ENCODE results near the gene GPBP1L1.
"Not testable (repeated sequence)": the region's sequence is repeated elsewhere in the genome, so short reads cannot be mapped to it uniquely, and the experiment has no call there.

The GPBP1L1 gene

GRCh38 chr1:45678489-45678888 is 7.8 kb downstream of the GPBP1L1 start:
- Histone ChIP-seq H3K4me3 (ENCODE audit: low read depth in 1 of 2, low read length in 2 of 2) (no peak overlapping the region), H3K9me3 (ENCODE audit: control insufficient read depth in 1 of 2, low read length in 2 of 2) (no peaks in the 10 kb centered on the region), H3K27me3 (ENCODE audit: low read depth, low read length) (no peaks in the 10 kb centered on the region), H3K27ac (ENCODE audit: low read length) (no peak overlapping the region), H3K36me3 (ENCODE audit: control insufficient read depth in 1 of 2, insufficient read depth in 2 of 2, low read length in 2 of 2) (no peaks in the 10 kb centered on the region), H3K4me1 (ENCODE audit: control insufficient read depth in 1 of 2, insufficient read depth in 2 of 2, low read length in 2 of 2) (peaks cover 24 to 67% of the 10 kb centered on the region in 2 donors)

- Histone ChIP-seq H3K9me3 (ENCODE audit: control insufficient read depth in 1 of 2, low read length in 2 of 2) (no peaks in the 10 kb centered on the region), H3K27ac (ENCODE audit: low read length) (no peak overlapping the region), H3K36me3 (ENCODE audit: control insufficient read depth in 1 of 2, insufficient read depth in 2 of 2, low read length in 2 of 2) (no peaks in the 10 kb centered on the region), H3K4me1 (ENCODE audit: control insufficient read depth in 1 of 2, insufficient read depth in 2 of 2, low read length in 2 of 2) (peaks cover 23 to 63% of the 10 kb centered on the region in 2 donors), H3K4me3 (ENCODE audit: low read depth in 1 of 2, low read length in 2 of 2) (no peak overlapping the region), H3K27me3 (ENCODE audit: low read depth, low read length) (no peaks in the 10 kb centered on the region)
These were observed 8.5 kb downstream of the GPBP1L1 start for GRCh38 chr1:45677751-45678245.

DNA sequence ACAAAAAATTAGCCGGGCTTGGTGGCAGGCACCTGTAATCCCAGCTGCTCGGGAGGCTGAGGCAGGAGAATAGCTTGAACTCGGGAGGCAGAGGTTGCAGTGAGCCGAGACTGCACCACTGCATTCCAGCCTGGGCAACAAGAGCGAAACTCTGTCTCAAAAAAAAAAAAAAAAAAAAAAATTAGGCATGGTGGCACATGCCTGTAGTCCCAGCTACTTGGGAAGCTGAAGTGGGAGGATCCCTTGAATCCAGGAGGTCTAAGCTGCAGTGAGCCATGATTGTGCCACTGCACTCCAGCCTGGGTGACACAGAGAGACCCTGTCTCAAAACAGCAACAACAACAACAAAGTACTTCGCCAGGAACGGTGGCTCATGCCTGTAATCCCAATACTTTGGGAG is 9.8 kb downstream of the GPBP1L1 start:
- H3K4me3 ChIP-seq (ENCODE audit: low read depth in 1 of 2, low read length in 2 of 2); H3K27ac ChIP-seq (ENCODE audit: low read length); H3K9me3 ChIP-seq (ENCODE audit: control insufficient read depth in 1 of 2, low read length in 2 of 2); H3K36me3 ChIP-seq (ENCODE audit: control insufficient read depth in 1 of 2, insufficient read depth in 2 of 2, low read length in 2 of 2); H3K27me3 ChIP-seq (ENCODE audit: low read depth, low read length): not testable (repeated sequence)
- peaks cover 17 to 55% of the 10 kb centered on the region in 2 donors for H3K4me1 ChIP-seq (ENCODE audit: control insufficient read depth in 1 of 2, insufficient read depth in 2 of 2, low read length in 2 of 2)

DNA sequence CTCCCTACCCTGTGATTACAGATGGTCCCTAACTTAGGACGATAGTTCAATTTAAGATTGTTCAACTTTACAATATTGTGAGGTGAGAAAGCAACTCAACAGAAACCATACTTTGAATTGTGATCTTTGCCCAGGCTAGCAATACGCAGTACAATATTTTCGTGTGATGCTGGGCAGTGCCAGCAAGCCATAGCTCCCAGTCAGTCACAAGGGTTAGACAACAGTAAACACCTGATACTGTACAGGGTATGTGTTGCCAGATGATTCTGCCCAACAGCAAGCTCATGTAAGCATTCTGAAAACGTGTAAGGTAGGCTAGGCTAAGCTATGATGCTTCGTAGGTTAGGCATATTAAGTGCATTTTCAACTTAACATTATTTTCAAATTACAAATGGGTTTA is 11.9 kb downstream of the GPBP1L1 start:
- Histone ChIP-seq H3K4me1 (ENCODE audit: control insufficient read depth in 1 of 2, insufficient read depth in 2 of 2, low read length in 2 of 2) (peaks cover 6 to 47% of the 10 kb centered on the region in 2 donors), H3K27me3 (ENCODE audit: low read depth, low read length) (no peaks in the 10 kb centered on the region), H3K27ac (ENCODE audit: low read length) (no peak overlapping the region), H3K9me3 (ENCODE audit: control insufficient read depth in 1 of 2, low read length in 2 of 2) (no peaks in the 10 kb centered on the region), H3K4me3 (ENCODE audit: low read depth in 1 of 2, low read length in 2 of 2) (no peak overlapping the region), H3K36me3 (ENCODE audit: control insufficient read depth in 1 of 2, insufficient read depth in 2 of 2, low read length in 2 of 2) (no peaks in the 10 kb centered on the region)

- Histone ChIP-seq H3K27me3 (ENCODE audit: low read depth, low read length) (no peaks in the 10 kb centered on the region), H3K36me3 (ENCODE audit: control insufficient read depth in 1 of 2, insufficient read depth in 2 of 2, low read length in 2 of 2) (no peaks in the 10 kb centered on the region), H3K4me1 (ENCODE audit: control insufficient read depth in 1 of 2, insufficient read depth in 2 of 2, low read length in 2 of 2) (peaks cover under 1 to 47% of the 10 kb centered on the region in 2 donors), H3K4me3 (ENCODE audit: low read depth in 1 of 2, low read length in 2 of 2) (no peak overlapping the region), H3K9me3 (ENCODE audit: control insufficient read depth in 1 of 2, low read length in 2 of 2) (no peaks in the 10 kb centered on the region), H3K27ac (ENCODE audit: low read length) (no peak overlapping the region)
These were observed 12.4 kb downstream of the GPBP1L1 start for GRCh38 chr1:45673956-45674355.

DNA sequence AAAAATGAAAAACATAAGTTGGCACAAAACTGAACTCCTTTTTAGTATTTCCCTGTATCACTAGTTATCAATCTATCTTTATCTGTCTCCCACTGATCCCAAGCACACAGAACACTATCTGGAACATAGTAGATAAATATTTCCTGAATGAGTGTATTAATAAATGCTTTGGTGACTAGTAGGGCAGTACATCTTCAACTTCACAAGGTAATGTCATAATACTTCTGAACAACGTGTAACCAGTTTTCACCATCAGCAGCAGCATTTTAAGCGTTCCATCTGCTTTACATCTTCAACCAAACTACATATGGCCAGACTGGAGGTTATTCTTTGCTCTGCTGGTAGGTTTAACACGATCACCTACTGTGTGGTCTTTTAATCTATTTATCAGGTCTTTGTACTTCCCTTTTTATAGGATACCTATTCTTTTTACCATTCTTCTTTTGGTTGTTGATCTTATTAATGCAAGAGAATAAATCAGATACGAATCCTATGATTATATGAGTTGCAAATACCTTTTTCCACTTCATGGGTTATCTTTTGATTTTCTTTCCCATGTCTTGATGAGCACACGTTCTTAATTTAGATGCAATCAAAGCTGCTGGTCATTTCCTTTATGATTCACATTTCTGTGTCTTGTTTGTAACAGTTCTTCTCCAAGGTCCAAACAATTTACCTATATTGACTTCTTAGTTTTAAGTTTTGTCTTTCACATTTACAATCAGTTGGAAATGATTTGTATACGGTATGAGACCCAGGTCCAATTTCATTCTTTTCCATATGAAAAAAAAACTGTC is 16.3 kb downstream of the GPBP1L1 start:
- no peak overlapping the region for H3K4me3 ChIP-seq (ENCODE audit: low read depth in 1 of 2, low read length in 2 of 2)
- H3K27ac ChIP-seq (ENCODE audit: low read length), result no peak overlapping the region
- no peaks in the 10 kb centered on the region for H3K27me3 ChIP-seq (ENCODE audit: low read depth, low read length)
- no peaks in the 10 kb centered on the region for H3K36me3 ChIP-seq (ENCODE audit: control insufficient read depth in 1 of 2, insufficient read depth in 2 of 2, low read length in 2 of 2)
- no peaks in the 10 kb centered on the region for H3K9me3 ChIP-seq (ENCODE audit: control insufficient read depth in 1 of 2, low read length in 2 of 2)
- peaks cover 0 to 40% of the 10 kb centered on the region in 2 donors for H3K4me1 ChIP-seq (ENCODE audit: control insufficient read depth in 1 of 2, insufficient read depth in 2 of 2, low read length in 2 of 2)

- peaks cover 0 to 40% of the 10 kb centered on the region in 2 donors for H3K4me1 ChIP-seq (ENCODE audit: control insufficient read depth in 1 of 2, insufficient read depth in 2 of 2, low read length in 2 of 2)
- H3K36me3 ChIP-seq (ENCODE audit: control insufficient read depth in 1 of 2, insufficient read depth in 2 of 2, low read length in 2 of 2), result no peaks in the 10 kb centered on the region
- no peak overlapping the region for H3K27ac ChIP-seq (ENCODE audit: low read length)
- H3K9me3 ChIP-seq (ENCODE audit: control insufficient read depth in 1 of 2, low read length in 2 of 2), result no peaks in the 10 kb centered on the region
- no peaks in the 10 kb centered on the region for H3K27me3 ChIP-seq (ENCODE audit: low read depth, low read length)
- H3K4me3 ChIP-seq (ENCODE audit: low read depth in 1 of 2, low read length in 2 of 2), result no peak overlapping the region
These were observed 17.0 kb downstream of the GPBP1L1 start for GRCh38 chr1:45669379-45669778.

- no peak overlapping the region for H3K27ac ChIP-seq (ENCODE audit: low read length)
- no peaks in the 10 kb centered on the region for H3K27me3 ChIP-seq (ENCODE audit: low read depth, low read length)
- H3K4me3 ChIP-seq (ENCODE audit: low read depth in 1 of 2, low read length in 2 of 2), result no peak overlapping the region
- no peaks in the 10 kb centered on the region for H3K9me3 ChIP-seq (ENCODE audit: control insufficient read depth in 1 of 2, low read length in 2 of 2)
- H3K36me3 ChIP-seq (ENCODE audit: control insufficient read depth in 1 of 2, insufficient read depth in 2 of 2, low read length in 2 of 2), result no peaks in the 10 kb centered on the region
- H3K4me1 ChIP-seq (ENCODE audit: control insufficient read depth in 1 of 2, insufficient read depth in 2 of 2, low read length in 2 of 2), result peaks cover 0 to 40% of the 10 kb centered on the region in 2 donors
These were observed 17.8 kb downstream of the GPBP1L1 start for GRCh38 chr1:45668526-45668925.

GRCh38 chr1:45667321-45668111 is 18.8 kb downstream of the GPBP1L1 start:
- H3K4me3 ChIP-seq (ENCODE audit: low read depth in 1 of 2, low read length in 2 of 2), result no peak overlapping the region
- peaks cover 0 to 36% of the 10 kb centered on the region in 2 donors for H3K4me1 ChIP-seq (ENCODE audit: control insufficient read depth in 1 of 2, insufficient read depth in 2 of 2, low read length in 2 of 2)
- H3K36me3 ChIP-seq (ENCODE audit: control insufficient read depth in 1 of 2, insufficient read depth in 2 of 2, low read length in 2 of 2), result no peaks in the 10 kb centered on the region
- no peaks in the 10 kb centered on the region for H3K27me3 ChIP-seq (ENCODE audit: low read depth, low read length)
- H3K9me3 ChIP-seq (ENCODE audit: control insufficient read depth in 1 of 2, low read length in 2 of 2), result no peaks in the 10 kb centered on the region
- H3K27ac ChIP-seq (ENCODE audit: low read length), result no peak overlapping the region

DNA sequence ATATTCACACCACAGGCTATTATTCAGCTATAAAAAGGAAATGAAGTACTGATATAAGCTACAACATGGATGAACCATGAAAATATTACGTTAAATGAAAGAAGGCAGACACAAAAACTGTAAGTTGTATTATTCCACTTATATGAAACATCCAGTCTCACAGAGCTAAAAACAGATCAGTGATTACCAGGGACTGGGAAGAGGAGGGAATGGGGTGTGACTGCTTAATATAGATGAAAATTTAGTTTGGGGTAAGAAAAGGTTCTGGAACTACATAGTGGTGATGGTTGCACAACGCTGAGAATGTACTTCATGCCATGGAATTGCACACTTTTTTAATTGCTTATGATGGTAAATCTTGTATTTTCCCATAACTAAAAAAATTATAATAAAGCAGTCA is 19.5 kb downstream of the GPBP1L1 start:
- H3K27ac ChIP-seq (ENCODE audit: low read length), result no peak overlapping the region
- H3K9me3 ChIP-seq (ENCODE audit: control insufficient read depth in 1 of 2, low read length in 2 of 2), result no peaks in the 10 kb centered on the region
- H3K4me1 ChIP-seq (ENCODE audit: control insufficient read depth in 1 of 2, insufficient read depth in 2 of 2, low read length in 2 of 2), result peaks cover 0 to 35% of the 10 kb centered on the region in 2 donors
- H3K27me3 ChIP-seq (ENCODE audit: low read depth, low read length), result no peaks in the 10 kb centered on the region
- no peaks in the 10 kb centered on the region for H3K36me3 ChIP-seq (ENCODE audit: control insufficient read depth in 1 of 2, insufficient read depth in 2 of 2, low read length in 2 of 2)
- no peak overlapping the region for H3K4me3 ChIP-seq (ENCODE audit: low read depth in 1 of 2, low read length in 2 of 2)

DNA sequence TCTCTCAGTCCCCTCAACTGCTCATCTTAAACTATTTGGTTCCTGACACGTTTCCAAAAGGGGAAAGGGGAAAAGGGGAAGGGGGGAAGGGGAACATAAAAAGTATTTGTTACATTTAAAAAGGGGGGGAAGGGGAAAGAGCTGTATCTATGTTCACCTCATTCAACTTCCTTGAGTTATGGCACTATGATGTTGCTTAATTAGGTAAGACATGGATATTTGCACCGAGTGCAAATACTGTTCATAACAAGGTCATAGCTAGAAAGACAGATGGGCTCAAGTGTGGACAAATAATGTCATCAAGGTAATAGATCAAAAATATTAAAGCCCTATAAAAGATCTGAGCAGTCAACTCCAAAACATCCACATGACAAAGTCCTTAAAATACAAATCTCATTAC is 26.0 kb downstream of the GPBP1L1 start:
- Histone ChIP-seq H3K36me3 (ENCODE audit: control insufficient read depth in 1 of 2, insufficient read depth in 2 of 2, low read length in 2 of 2) (peaks cover 43% of the 10 kb centered on the region in 2 donors), H3K27me3 (ENCODE audit: low read depth, low read length) (no peaks in the 10 kb centered on the region), H3K4me1 (ENCODE audit: control insufficient read depth in 1 of 2, insufficient read depth in 2 of 2, low read length in 2 of 2) (peaks cover 0 to 4% of the 10 kb centered on the region in 2 donors), H3K4me3 (ENCODE audit: low read depth in 1 of 2, low read length in 2 of 2) (no peak overlapping the region), H3K9me3 (ENCODE audit: control insufficient read depth in 1 of 2, low read length in 2 of 2) (no peaks in the 10 kb centered on the region), H3K27ac (ENCODE audit: low read length) (no peak overlapping the region)
